ENCODE data around the gene SBNO2.

Gene SBNO2

GRCh38 chr19:1167687-1168571 lies 6.1 kb downstream of the SBNO2 start:
- DNase-seq (ENCODE audit: low read depth in 2 of 2), result no peak

- no peak for DNase-seq (ENCODE audit: low read depth in 2 of 2)
Observed at GRCh38 chr19:1166872-1167573, 7.0 kb downstream of the SBNO2 start.

DNA sequence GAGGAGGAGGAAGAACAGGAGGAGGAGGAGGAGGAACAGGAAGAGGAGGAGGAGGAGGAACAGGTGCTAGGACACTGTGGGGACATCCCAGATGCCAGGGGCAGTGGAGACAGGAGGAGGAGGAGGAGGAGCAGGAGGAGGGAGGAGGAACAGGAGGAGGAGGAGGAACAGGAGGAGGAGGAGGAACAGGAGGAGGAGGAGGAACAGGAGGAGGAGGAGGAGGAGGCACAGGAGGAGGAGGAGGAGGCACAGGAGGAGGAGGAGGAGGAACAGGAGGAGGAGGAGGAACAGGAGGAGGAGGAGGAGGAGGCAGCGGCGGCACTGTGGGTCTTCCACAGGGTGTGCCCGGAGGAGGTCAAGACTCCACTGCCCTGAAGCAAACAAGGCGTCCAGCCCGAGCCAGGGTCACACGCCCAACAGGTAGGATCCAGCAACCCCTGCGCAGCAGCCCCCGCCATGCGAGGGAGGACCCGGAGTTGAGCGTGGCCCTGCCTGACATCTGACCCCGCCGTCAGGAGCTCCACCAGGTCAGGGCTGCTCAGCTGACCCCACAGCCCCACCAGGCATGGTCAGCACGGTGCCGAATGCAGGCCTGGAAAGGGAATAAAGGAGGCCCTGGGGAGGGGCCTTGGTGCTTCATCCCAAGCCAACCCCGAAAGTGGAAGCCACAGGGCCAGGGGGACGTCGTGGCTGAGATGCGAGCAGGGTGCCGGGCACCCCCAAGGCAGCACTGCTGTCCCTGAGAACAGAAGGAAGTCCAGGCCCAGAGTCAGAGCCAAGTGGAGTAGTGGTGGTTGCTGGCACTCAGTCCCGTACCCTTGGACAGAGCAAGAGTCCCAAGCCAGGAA lies 9.2 kb downstream of the SBNO2 start:
- no peak for DNase-seq (ENCODE audit: low read depth in 2 of 2)

DNA sequence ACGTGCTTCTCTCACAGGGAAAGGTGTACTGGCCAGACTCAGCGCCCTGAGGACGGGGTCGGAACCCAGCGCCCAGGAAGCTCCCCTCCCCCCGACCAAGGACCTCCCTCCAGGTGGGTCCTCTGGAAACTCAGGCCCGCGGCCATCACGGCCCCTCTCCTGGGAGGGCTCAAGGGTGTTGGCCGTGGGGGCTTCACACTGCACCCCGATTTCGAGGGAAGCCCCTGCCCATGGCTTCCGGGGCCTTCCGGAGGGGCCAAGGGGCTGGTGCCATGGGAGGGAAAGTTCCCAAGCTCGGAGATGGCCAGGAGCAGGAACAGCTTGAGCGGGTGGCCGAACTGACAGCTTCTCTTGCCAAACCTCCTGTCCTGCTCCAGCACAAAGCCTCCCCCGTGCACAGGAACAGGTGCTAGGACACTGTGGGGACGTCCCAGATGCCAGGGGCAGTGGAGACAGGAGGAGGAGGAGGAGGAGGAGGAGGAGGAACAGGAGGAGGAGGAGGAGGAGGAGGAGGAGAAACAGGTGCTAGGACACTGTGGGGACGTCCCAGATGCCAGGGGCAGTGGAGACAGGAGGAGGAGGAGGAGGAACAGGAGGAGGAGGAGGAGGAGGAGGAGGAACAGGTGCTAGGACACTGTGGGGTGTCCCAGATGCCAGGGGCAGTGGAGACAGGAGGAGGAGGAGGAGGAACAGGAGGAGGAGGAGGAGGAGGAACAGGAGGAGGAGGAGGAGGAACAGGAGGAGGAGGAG lies 10.0 kb downstream of the SBNO2 start:
- no peak for DNase-seq (ENCODE audit: low read depth in 2 of 2)

DNA sequence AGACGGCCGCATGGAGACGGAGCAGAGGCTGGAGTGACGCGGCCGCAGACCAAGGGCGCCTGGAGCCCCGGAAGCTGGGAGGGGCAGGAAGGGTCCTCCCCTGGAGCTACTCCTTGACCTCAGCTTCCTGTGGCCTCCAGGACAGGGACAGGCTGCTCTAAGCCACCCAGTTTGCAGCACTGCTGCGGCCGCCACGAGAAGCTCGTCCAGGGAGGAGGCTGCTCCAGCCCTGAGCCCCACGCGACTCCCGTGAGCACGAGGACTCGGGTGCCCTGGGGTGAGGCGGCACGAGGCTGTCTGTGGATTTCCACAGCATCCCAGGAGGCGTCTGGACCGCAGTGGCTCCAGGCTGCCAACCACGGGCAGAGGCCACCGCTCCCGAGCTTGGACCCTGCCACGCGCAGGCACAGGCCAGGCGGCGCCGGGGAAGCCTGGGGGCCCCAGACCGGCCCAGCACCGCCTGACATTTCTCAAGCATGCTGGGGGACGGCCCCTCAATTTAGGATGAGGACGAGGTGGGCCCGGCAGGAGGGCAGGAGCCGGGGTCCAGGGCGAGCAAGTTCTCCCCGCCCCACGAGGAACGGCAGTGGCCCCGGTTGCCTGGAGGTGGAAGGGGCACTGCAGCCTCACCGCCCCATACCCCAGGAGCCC lies 10.7 kb downstream of the SBNO2 start:
- DNase-seq (ENCODE audit: low read depth in 2 of 2), result no peak

GRCh38 chr19:1162404-1163282 lies 11.4 kb downstream of the SBNO2 start:
- DNase-seq (ENCODE audit: low read depth in 2 of 2), result no peak

DNA sequence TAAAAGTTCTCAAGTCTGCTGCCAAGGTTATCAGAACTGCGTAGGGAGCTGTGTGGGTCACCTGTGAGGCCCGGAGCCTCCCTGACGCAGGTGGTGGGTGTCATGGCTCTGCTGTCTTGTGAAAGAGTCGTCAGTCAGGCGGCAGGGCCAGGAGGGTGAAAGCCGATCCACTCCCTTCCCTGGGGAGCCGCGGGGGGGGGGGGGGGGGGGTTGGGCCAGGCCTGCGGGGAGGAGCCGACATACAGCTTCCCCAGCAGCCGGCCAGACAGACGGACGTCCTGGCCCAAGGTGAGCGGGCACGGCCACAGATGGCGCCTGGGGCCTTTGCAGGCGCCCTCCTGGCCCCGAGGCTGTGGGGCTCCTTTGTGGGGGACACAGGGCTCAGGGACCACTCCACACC lies 12.4 kb downstream of the SBNO2 start:
- no peak for DNase-seq (ENCODE audit: low read depth in 2 of 2)

GRCh38 chr19:1159864-1160595 lies 14.0 kb downstream of the SBNO2 start:
- DNase-seq (ENCODE audit: low read depth in 2 of 2), result no peak

GRCh38 chr19:1158885-1159448 lies 15.1 kb downstream of the SBNO2 start:
- DNase-seq (ENCODE audit: low read depth in 2 of 2), result no peak

- no peak for DNase-seq (ENCODE audit: low read depth in 2 of 2)
Observed at GRCh38 chr19:1157931-1158884, 15.9 kb downstream of the SBNO2 start.

DNA sequence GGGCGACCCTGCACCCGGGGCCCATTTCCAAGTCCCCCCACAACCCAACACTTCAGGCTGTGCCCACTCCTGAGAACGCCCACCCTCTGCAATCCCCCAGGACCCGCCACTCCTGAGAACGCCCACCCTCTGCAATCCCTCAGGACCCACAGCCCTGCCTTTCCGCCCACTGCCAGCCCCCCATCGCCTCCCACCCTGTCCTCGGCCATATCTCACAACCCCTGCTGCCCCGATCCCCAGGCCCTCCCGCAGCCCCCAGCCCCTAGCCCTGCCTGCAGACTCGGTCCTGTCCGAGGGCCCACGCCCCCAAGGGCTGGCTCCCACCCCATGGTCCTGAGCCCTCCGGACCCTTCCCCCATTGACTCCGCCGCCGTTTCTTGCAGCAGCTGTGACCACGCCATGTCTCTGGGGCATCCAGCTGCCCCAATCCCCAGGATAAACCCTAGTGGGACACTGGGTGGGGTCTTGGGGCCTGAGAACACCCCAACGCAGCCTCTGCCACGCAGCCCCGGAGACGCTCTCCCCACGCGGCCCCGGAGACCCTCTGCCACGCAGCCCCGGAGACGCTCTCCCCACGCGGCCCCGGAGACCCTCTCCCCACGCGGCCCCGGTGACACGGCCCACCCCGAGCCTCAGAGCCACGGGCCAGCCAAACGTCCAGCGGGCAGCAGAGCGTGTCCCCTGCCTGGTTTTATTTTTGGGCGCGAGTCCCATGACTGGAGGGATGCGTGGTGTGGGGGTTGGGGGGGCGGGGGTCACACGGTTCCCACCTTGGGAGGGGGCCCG lies 17.0 kb downstream of the SBNO2 start:
- DNase-seq (ENCODE audit: low read depth in 2 of 2), result no peak

- no peak for DNase-seq (ENCODE audit: low read depth in 2 of 2)
Observed at GRCh38 chr19:1156305-1156801, 17.7 kb downstream of the SBNO2 start.

- no peak for DNase-seq (ENCODE audit: low read depth in 2 of 2)
Observed at GRCh38 chr19:1155352-1156304, 18.4 kb downstream of the SBNO2 start.

DNA sequence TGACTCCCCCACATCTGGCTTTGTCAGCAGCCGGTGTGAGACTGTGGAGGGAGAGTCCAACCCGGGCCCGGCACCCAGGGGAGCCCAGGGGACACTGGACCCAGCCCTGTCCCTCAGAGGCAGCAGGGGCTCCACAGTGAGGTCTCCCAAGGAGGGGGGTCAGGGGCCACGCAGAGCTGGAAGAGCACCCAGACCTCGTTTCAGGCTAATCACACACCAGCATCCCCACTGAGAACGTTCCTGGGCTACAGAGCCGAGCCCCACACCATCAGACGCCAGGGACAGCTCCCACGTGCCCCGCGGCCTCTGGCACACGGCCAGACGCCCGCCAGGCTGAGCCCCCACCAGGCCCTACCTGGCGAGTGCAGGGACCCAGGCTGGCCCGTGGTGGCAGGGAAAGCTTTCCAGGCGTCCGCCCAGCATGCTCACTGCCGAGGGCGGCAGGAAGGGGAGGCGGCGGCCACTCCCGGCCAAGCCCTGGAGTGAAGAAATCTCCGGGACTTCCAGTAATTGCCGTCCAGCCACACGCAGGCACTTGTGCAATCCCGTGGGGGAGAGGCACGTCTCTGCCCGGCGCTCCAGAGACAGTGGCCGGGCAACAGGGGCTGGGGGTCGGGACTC lies 19.2 kb downstream of the SBNO2 start:
- DNase-seq (ENCODE audit: low read depth in 2 of 2), result no peak
